ENCODE measurements around the gene CYP2D6. TPM values are rescaled to one million over a fixed set of nuclear protein-coding genes. Genes with fewer than 3 reads are reported as not detected.

CYP2D6 gene
- total and polyA plus RNA-seq, 2 of the 13 experiments (the other 11 are each of a cell fraction or from before 2014, with no cell fraction given), result 1.0 to 3.7 TPM

GRCh38 chr22:42160251-42160650 is 29.6 kb upstream of the CYP2D6 start (continued):
- TF ChIP-seq ATF6 (CRISPR knock-in tag; conservative IDR thresholded peaks at IDR 0.05) (no peak), NFIB (CRISPR knock-in tag; IDR thresholded peaks at IDR 0.05; ENCODE audit: borderline replicate concordance) (no peak), KAT2B (IDR thresholded peaks at IDR 0.05; ENCODE audit: borderline replicate concordance, low read depth, low read length) (no peak)
- TF ChIP-seq, protein P1, sequence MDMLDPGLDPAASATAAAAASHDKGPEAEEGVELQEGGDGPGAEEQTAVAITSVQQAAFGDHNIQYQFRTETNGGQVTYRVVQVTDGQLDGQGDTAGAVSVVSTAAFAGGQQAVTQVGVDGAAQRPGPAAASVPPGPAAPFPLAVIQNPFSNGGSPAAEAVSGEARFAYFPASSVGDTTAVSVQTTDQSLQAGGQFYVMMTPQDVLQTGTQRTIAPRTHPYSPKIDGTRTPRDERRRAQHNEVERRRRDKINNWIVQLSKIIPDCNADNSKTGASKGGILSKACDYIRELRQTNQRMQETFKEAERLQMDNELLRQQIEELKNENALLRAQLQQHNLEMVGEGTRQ (IDR thresholded peaks at IDR 0.05; ENCODE audit: low read depth, low read length), result no peak
- TF ChIP-seq, protein P1 (CRISPR knock-in tag; IDR thresholded peaks at IDR 0.05; ENCODE audit: borderline replicate concordance), result no peak

DNA sequence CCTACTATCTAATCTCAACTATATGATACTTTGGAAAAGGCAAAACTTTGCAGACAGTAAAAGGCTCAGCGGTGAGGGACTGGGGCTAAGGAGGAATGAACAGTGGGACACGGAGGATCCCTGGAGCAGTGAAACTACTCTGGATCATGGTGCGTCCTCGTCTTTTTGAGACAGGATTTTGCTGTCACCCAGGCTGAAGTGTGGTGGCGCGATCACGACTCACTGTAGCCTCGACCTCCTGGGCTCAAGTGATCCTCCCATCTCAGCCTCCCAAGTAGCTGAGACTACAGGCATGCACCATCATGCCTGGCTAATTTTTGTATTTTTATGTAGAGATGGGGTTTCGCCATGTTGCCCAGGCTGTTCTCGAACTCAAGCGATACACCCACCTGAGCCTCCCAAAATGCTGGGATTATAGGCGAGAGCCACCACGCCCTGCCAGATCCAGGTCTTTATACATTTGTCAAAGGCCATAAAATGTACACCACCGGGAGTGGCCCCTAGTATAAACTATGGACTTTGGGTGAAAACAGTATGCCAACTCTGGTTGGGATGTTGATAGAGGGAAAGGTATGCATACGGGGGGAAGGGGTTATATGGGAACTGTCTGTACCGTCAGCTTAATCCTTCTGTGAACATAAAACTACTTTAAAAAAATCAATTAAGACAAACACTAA is 28.0 kb upstream of the CYP2D6 start:
- DNase-seq (ENCODE audit: low spot score) (no peak), ATAC-seq (no peak), FAIRE-seq (no peak)
- Histone ChIP-seq H3K27ac (ENCODE audit: extremely low read length, insufficient read depth, low read length) (no peak overlapping the region), H3K27me3 (ENCODE audit: control insufficient read depth in 1 of 2, insufficient read depth in 2 of 2, low read length in 2 of 2) (no peaks in the 10 kb centered on the region), H3K79me2 (ENCODE audit: insufficient read depth, low read length) (no peaks in the 10 kb centered on the region), H3K9ac (ENCODE audit: insufficient read depth, low read depth, low read length) (no peak overlapping the region), H3K9me3 (ENCODE audit: low read length) (no peaks in the 10 kb centered on the region), H3K4me1 (ENCODE audit: insufficient read depth, low read length) (no peaks in the 10 kb centered on the region), H3K4me2 (ENCODE audit: low read depth, low read length) (no peak overlapping the region), H4K20me1 (ENCODE audit: insufficient read depth, low read length) (no peaks in the 10 kb centered on the region), H3K4me3 (replicated peaks in 1 of 3; ENCODE audit: insufficient read depth in 1 of 3, low read depth in 2 of 3, low read length in 3 of 3) (no peak overlapping the region), H3K36me3 (replicated peaks in 1 of 2; ENCODE audit: control insufficient read depth in 1 of 2, insufficient read depth in 2 of 2, low read length in 2 of 2) (peaks cover 10 to 32% of the 10 kb centered on the region in 2 experiments; a peak in 4 of 5 replicates), H2AFZ (ENCODE audit: low read length) (no peak overlapping the region)
- no peak for TF ChIP-seq SALL1 (CRISPR knock-in tag; IDR thresholded peaks at IDR 0.05)
- TF ChIP-seq TMF1 (CRISPR knock-in tag; IDR thresholded peaks at IDR 0.05; ENCODE audit: low read depth), result no peak
- no peak for TF ChIP-seq MAFG (CRISPR knock-in tag; IDR thresholded peaks at IDR 0.05)
- no peak for TF ChIP-seq ZNF572 (CRISPR knock-in tag; IDR thresholded peaks at IDR 0.05)
- no peak for TF ChIP-seq IRF9 (CRISPR knock-in tag; IDR thresholded peaks at IDR 0.05; ENCODE audit: borderline replicate concordance)
- no peak for TF ChIP-seq SSRP1 (CRISPR knock-in tag; IDR thresholded peaks at IDR 0.05)
- no peak for TF ChIP-seq KAT2B (IDR thresholded peaks at IDR 0.05; ENCODE audit: borderline replicate concordance, low read depth, low read length)
- TF ChIP-seq, protein P2, sequence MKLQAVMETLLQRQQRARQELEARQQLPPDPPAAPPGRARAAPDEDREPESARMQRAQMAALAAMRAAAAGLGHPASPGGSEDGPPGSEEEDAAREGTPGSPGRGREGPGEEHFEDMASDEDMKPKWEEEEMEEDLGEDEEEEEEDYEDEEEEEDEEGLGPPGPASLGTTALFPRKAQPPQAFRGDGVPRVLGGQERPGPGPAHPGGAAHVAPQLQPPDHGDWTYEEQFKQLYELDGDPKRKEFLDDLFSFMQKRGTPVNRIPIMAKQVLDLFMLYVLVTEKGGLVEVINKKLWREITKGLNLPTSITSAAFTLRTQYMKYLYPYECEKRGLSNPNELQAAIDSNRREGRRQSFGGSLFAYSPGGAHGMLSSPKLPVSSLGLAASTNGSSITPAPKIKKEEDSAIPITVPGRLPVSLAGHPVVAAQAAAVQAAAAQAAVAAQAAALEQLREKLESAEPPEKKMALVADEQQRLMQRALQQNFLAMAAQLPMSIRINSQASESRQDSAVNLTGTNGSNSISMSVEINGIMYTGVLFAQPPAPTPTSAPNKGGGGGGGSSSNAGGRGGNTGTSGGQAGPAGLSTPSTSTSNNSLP (IDR thresholded peaks at IDR 0.05; ENCODE audit: low read depth, low read length), result no peak
- TF ChIP-seq DRAP1 (CRISPR knock-in tag; IDR thresholded peaks at IDR 0.05), result no peak
- no peak for TF ChIP-seq ZNF543 (CRISPR knock-in tag; IDR thresholded peaks at IDR 0.05)
- TF ChIP-seq PAWR (CRISPR knock-in tag; IDR thresholded peaks at IDR 0.05; ENCODE audit: borderline replicate concordance), result no peak
- ChIA-PET POLR2A (no interaction called here), CTCF (ENCODE audit: low intra/inter-chr PET ratio, low total read pairs) (no interaction called here)
- no TSS peak for BruUV-seq (replicated peaks)
- in situ Hi-C loops (cut with HindIII; ENCODE audit: extremely low pct_ligation_motif_present, low pct_unique_long_range_greater_than_20kb) (no loop called here), intact Hi-C loops (cut with micrococcal nuclease; ENCODE audit: unreplicated experiment) (no loop called here)
- 97% methylated on average over 16 of the region's 16 CpGs for WGBS (ENCODE audit: low lambda C conversion rate)

All from HepG2 (cell line).